ENCODE measurements around the gene SUCLA2. TPM values are rescaled to one million over a fixed set of nuclear protein-coding genes. Genes with fewer than 3 reads are reported as not detected.
"Not testable (repeated sequence)": the region's sequence is repeated elsewhere in the genome, so short reads cannot be mapped to it uniquely, and the experiment has no call there.

The SUCLA2 gene
- total RNA-seq, 1 experiment from 2014 or later: 48.7 TPM

DNA sequence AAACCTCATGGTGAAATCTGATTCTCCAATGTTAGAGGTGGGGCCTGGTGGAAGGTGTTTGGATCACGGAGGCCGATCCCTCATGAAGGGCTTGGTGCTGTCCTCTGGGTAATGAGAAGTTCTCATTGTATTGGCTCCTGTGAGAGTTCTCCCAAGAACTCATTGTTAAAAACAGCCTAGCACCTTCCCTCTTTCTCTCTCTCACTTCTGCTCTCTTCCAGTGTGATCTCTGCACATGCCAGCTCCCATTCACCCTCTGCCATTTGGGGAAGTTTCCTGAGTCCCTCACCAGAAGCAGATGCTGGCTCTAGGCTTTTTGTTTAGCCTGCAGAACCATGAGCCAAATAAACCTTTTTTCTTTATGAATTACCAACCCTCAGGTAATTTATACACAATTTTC, 3.1 kb upstream of the SUCLA2 start:
- no peak overlapping the region for H3K4me3 ChIP-seq
- H3K9me3 ChIP-seq: no peaks in the 10 kb centered on the region
- H3K36me3 ChIP-seq: peaks cover 3% of the 10 kb centered on the region; the same call in 1 of the 2 replicates
- DNase-seq: no peak
- H3K27me3 ChIP-seq: no peaks in the 10 kb centered on the region

DNA sequence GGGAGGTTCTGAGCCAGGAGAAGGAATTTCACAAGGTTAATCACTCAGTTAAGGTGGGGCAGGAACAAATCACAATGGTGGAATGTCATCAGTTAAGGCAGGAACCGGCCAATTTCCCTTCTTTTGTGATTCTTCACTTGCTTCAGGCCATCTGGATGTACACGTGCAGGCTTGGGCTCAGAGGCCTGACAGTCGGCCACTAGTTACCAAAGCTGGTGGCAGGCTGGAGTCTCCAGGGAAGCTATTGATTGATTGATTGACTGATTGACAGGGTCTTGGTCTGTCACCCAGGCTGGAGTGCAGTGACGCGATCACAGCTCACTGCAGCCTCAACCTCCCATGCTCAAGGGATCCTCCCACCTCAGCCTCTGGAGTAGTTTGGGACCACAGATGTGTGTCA, 926 bp upstream of the SUCLA2 start:
- not testable (repeated sequence) for H3K4me3 ChIP-seq, DNase-seq, H3K9me3 ChIP-seq, H3K27me3 ChIP-seq
- peaks cover 12% of the 10 kb centered on the region for H3K36me3 ChIP-seq

DNA sequence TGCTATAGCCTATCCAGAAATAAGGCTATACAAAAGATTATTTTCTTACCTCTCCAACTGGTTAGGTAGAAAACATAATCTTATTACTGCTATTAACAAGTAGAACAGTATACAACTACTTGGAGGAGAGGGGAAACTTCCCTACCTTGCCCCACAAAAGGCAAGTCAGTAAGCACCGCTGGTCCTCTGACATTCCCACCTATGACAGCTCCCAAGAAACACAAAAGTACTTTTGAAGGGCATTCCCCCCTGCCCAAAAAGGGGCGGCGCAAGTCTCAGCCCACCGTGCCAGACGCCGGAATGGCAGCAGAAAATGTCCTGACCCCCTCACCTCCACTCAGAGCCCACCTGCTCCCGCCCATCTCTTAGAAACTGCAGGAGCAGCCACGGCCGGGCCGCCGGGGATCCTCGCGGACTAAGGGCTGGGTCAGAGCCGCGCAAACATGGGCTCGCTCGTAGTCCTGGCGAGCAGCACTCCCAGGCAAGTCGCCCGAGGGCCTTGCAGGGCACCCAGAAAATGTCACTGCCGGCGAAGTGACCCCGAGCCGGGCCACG, 437 bp downstream of the SUCLA2 start:
- Histone ChIP-seq H3K4me3 (peak overlapping the region; percentile 94), H3K36me3 (peaks cover 19% of the 10 kb centered on the region), H3K27me3 (no peaks in the 10 kb centered on the region), H3K9me3 (no peaks in the 10 kb centered on the region)
- peak; percentile 1 for DNase-seq

DNA sequence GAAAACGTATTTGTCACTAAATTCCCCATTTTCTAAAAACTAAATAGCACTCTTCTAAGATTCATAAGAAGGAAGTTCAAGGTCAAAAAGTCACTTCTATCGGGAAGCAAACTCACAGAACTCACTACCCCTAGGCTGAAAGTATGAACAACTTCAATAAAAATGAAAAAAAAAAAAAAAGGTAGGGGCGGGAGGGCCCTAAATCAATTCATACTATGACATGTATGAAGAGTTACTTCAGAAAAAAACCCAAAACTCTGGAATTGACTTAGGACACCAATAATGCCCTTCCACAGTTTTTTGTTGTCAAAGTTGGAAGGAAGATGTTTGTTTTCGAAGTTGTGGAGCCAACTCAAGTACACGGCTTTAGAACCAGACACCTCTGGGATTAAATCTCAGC, 1.1 kb downstream of the SUCLA2 start:
- peaks cover 24% of the 10 kb centered on the region for H3K36me3 ChIP-seq
- no peaks in the 10 kb centered on the region for H3K27me3 ChIP-seq
- H3K9me3 ChIP-seq: no peaks in the 10 kb centered on the region
- no peak for DNase-seq
- H3K4me3 ChIP-seq: peak overlapping the region; percentile 94

DNA sequence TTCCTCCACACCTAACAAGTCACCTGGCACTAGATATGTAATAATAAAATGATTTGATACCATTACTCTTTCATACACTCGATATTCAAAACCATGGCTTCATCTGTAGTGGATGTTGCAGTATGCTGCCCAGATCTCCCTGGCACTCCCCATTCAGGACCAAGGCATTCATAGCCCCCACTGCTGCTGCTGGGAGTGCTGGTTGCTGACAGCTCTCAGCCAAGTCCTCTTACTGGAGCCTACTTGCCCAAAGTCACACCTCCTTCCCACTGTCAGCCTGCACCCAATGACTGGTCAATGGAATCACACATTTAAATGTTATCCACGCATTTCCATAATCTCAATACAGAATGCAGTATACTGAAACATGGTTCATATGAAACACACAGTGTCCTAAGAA, 3.7 kb downstream of the SUCLA2 start:
- no peak for DNase-seq
- Histone ChIP-seq H3K4me3 (no peak overlapping the region), H3K36me3 (peaks cover 43% of the 10 kb centered on the region), H3K27me3 (no peaks in the 10 kb centered on the region), H3K9me3 (no peaks in the 10 kb centered on the region)

DNA sequence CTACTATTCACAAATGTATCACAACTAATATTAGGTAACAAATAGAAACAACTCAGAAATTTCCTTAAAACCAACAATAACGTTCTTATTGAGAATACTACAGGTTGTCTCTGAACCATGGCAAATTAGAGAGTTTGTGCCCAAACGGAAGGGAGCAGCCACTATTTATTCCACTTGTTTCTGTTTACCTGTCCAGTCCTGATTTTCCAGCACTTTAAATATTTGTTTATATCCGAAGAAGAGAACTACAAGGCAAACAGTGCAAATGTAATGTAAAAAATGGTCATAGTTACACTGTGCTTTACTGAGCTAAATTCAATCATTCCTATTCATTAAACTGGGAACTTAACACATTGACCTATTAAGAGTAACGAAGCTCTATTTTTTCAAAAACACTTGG, 9.2 kb downstream of the SUCLA2 start:
- DNase-seq: no peak
- H3K36me3 ChIP-seq: peaks cover 59% of the 10 kb centered on the region
- H3K9me3 ChIP-seq: no peaks in the 10 kb centered on the region
- H3K4me3 ChIP-seq: no peak overlapping the region
- H3K27me3 ChIP-seq: no peaks in the 10 kb centered on the region

DNA sequence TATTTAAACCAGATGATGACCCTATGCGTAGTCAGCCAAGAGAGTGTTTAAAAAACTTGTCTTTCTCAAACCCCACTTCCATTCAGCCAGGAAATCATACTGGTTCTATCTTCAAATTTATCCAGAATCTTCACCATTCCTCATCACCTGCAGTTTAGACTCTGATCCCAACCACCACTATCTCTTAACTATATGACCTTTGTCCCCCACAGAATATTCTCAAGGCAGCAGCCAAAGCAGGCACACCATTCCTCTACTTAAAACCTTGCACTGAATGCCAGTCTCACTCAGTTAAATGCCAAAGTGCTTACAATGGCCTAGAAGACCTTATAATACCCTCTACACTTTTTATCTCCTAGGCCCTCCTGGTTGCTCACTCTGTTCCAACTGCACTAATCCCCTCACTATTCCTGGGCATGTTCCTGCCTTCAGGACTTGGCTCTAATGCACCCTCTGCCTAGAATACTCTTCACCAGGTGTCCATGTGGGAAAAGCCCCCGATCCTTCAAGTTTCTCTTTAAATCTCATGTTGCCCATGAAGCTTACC, 10.1 kb downstream of the SUCLA2 start:
- Histone ChIP-seq H3K9me3 (no peaks in the 10 kb centered on the region), H3K4me3 (no peak overlapping the region)

DNA sequence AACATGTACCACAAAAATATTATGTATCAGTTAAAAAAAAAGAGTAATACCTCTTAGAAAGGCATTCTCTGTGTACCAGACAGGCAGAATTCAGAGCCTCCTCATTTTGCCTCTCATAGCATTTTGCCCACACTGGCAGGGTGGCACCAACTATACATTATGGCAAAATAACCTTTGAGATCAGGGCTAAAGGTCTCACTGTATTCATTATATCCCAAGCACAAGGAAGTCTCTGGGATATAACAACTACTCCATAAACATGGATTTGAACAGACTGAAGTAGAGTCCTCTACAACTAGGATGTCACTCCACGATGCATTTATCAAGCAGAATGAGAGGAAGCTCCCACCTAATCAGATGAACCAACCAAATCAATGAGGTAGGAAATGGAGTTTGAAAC, 10.6 kb downstream of the SUCLA2 start:
- Histone ChIP-seq H3K9me3 (no peaks in the 10 kb centered on the region), H3K27me3 (no peaks in the 10 kb centered on the region), H3K36me3 (peaks cover 63% of the 10 kb centered on the region), H3K4me3 (no peak overlapping the region)
- no peak for DNase-seq

More for the DNA sequence above, 10.1 kb downstream of the SUCLA2 start:
- no peaks in the 10 kb centered on the region for H3K27me3 ChIP-seq
- H3K36me3 ChIP-seq: peaks cover 60% of the 10 kb centered on the region
- no peak for DNase-seq

DNA sequence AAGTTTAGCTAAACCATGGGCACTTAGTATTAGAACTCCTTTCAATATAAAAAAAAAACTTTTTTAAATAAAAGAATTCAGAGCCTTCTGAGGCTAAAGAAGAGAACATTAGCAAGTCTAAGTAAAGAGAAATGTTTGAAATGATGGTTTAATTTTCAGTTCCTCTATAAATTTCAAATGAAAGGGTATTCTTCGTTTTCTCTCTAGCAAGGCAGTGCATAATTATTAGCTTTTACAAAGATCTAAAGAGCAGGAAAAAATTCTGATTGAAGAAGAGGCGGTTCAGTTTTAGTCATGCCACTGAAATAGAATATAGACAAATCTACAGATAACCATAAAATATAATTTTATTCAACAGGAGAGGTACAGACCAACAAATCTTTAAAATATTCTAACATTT, 18.0 kb downstream of the SUCLA2 start:
- Histone ChIP-seq H3K36me3 (peaks cover 27% of the 10 kb centered on the region), H3K9me3 (peaks cover 2% of the 10 kb centered on the region), H3K4me3 (no peak overlapping the region), H3K27me3 (no peaks in the 10 kb centered on the region)
- no peak for DNase-seq

DNA sequence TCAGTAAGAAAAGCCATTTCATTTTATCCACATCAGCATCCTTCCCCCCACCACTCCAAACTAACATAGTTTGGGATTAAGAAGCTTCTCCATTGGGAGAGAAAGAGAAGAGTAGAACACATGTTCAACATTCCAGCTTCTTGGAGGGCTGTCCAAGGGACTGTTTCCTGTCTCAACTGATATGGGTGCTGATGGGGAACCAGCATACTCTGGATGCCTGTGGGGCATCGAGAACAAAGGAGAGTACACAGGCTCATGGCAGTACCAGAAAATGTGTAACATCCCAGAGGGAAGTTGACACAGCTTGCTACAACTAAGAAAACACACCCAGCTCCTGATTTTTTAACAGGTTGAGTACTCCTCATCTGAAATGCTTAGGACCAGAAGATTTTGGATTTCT, 24.7 kb downstream of the SUCLA2 start:
- H3K27me3 ChIP-seq: no peaks in the 10 kb centered on the region
- DNase-seq: no peak
- H3K4me3 ChIP-seq: no peak overlapping the region
- peaks cover 8% of the 10 kb centered on the region for H3K9me3 ChIP-seq
- peaks cover 26% of the 10 kb centered on the region for H3K36me3 ChIP-seq

DNA sequence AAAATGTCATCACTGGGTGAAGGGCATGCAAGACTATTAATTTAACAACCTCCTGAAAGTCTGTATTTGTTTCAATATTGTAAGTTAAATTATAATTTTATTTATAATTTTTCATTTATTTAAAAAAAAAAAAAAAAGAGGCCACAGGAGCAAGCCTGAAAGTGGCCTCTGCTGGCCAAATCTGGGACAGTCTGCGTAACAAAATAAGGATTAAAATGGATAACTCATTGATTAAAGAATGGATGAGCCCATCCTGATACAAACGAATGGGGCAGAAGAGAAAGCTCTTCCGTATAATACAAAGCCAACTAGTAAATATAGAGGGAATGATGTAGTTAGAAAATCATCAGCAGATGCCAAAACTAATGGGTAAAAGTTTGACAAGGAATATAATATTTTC, 36.2 kb downstream of the SUCLA2 start:
- no peak overlapping the region for H3K4me3 ChIP-seq
- H3K9me3 ChIP-seq: peaks cover 7% of the 10 kb centered on the region
- DNase-seq: no peak
- H3K27me3 ChIP-seq: no peaks in the 10 kb centered on the region
- peaks cover 48% of the 10 kb centered on the region for H3K36me3 ChIP-seq

DNA sequence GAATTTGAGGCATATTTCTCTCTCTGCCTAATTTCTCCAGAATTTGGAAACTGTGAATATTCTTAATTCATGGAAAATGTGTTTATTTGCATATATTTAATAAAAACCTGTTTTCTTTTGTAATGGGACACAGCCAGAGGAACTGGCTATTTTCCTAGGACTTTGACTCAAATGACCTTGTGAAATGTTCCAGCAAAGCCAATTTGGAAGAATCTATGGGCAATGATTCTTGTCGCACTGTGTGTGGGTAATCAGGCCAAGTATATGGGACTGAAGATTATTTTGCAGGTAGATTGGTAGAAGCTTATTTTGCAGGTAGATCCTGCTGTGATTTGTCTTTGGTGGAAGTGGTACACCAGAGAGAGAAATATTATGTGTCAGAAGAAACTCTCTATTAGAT, 38.8 kb downstream of the SUCLA2 start:
- peaks cover 17% of the 10 kb centered on the region for H3K9me3 ChIP-seq
- no peak overlapping the region for H3K4me3 ChIP-seq
- H3K36me3 ChIP-seq: peaks cover 53% of the 10 kb centered on the region
- H3K27me3 ChIP-seq: no peaks in the 10 kb centered on the region
- DNase-seq: no peak

DNA sequence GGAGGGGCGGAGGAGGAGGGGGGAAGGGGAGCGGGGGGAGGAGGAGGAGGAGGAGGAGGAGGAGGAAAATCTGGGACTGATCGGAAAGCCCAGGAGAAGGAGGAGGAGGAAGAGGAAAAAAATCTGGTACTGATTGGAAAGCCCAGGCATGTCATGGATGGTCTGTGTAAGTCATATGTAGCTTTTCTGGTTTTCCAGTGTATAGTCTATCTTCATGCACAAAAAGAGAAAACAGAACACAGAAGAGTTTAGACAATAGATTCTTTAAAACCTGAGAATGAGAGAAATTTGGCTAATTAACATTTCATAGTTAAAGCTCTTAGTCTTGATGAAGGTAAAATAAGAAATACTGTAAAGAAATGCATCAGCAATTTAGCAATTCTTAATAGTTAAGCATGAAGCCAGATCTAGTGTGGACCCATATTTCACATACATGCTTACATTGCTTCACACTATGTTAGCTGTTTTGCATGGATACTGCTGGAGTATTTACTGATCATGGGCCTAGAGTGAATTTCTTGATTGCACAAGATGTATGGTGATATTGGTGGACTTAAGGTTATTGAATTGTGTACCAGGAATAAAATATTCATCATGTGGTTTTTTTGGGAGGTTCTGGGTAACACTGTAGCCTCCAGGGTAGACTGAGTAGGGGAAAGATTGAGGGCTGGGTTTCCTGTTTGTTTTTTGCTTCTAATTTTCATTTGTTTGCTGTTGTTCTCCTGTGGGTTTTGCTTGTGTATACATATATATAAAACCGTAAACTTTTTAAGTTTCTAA, 41.4 kb downstream of the SUCLA2 start:
- peaks cover 51% of the 10 kb centered on the region for H3K36me3 ChIP-seq
- DNase-seq: no peak

DNA sequence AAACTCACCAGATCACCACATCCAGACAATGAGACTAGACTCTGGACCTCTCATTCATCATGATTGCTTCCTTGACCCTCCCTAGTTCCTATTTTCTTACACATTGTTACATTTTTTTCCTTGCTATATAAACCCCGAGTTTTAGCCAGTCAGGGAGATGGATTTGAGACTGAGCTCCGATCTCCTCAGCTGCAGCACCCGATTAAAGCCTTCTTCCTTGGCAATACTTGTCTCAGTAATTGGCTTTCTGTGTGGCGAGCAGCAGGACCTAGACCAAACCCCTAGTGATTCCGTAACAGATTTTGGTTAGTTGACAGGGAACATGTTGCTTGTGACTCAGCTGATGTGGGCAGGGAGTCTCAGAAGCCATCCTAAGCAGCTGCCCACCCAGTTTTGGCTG, 44.0 kb downstream of the SUCLA2 start:
- Histone ChIP-seq H3K36me3 (peaks cover 47% of the 10 kb centered on the region), H3K9me3 (peaks cover 26% of the 10 kb centered on the region), H3K4me3 (no peak overlapping the region), H3K27me3 (no peaks in the 10 kb centered on the region)
- no peak for DNase-seq

More for the DNA sequence above, 41.4 kb downstream of the SUCLA2 start:
- Histone ChIP-seq H3K27me3 (no peaks in the 10 kb centered on the region), H3K9me3 (peaks cover 26% of the 10 kb centered on the region), H3K4me3 (no peak overlapping the region)

DNA sequence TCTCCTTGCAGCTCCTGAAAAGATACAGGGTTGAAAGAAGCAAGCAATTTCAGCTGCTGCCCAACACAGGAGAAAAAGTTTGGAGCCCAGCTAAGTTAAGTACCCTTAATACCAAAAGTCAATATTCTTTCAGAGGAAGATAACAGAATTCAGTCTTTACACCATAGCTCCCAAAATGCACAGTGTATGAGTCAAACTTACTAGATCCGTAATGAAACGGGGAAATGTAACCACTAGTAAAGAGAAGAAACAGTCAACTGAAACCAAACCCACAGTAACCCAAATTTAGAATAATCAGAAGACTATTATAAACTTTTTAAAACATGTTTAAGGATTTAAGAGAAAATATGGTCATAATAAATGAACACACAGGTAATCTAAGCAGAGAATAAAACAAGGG, 45.2 kb downstream of the SUCLA2 start:
- Histone ChIP-seq H3K9me3 (peaks cover 21% of the 10 kb centered on the region), H3K27me3 (no peaks in the 10 kb centered on the region), H3K36me3 (peaks cover 40% of the 10 kb centered on the region), H3K4me3 (no peak overlapping the region)
- no peak for DNase-seq

DNA sequence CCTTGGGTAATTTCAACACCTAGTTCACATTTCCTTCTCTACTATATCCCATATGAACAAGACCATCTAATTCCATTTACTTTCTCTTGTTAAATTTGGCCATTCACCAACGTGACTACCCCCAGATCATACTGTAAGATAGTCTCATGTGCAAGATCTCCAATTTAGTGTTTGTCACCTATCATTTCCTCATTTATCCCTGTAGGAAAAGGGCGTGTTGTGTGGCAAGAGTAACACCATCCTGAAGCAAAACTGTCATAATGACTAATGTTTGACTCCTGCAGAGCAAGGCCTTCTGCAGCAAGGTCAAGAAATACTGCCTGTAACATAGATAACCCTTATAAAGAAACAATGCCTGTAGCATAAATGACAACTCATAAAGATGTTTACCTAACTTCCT, 51.3 kb downstream of the SUCLA2 start:
- Histone ChIP-seq H3K4me3 (no peak overlapping the region), H3K36me3 (peaks cover 16% of the 10 kb centered on the region), H3K9me3 (no peaks in the 10 kb centered on the region), H3K27me3 (no peaks in the 10 kb centered on the region)
- no peak for DNase-seq

DNA sequence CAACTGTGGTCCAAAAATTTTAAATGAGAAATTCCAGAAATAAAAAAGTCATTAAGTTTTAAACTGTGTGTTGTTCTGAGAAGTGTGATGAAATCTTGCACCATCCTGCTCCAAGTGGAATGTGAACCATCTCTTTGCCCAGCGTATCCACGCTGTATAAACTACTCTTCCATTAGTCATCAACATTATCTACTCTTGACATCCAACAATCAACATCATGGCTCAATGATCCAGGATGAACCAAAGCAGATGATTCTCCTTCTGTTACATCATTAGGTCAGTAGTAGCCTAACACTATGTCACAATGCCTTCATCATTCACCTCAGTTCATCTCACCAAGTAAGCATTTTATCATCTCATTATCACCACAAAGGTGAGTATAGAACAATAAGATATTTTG, 55.3 kb downstream of the SUCLA2 start:
- H3K4me3 ChIP-seq: no peak overlapping the region
- H3K27me3 ChIP-seq: no peaks in the 10 kb centered on the region
- H3K9me3 ChIP-seq: no peaks in the 10 kb centered on the region
- DNase-seq: no peak
- peaks cover 2% of the 10 kb centered on the region; the same call in 1 of the 2 replicates for H3K36me3 ChIP-seq

DNA sequence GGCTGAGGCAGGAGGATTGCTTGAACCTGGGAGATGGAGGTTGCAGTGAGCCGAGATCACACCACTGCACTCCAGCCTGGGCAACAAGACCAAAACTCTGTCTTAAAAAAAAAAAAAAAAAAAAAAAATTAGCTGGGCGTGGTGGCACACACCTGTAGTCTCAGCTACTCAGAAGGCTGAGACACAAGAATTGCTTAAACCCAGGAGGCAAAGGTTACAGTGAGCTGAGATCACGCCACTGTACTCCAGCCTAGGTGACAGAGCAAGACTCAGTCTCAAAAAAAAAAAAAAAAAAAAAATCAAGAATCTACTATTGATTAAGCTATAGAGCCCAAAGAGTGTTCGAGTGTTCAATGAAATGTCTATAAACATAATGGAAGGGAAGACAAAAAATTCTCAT, 55.9 kb downstream of the SUCLA2 start:
- H3K4me3 ChIP-seq, H3K9me3 ChIP-seq, DNase-seq, H3K36me3 ChIP-seq, H3K27me3 ChIP-seq: not testable (repeated sequence)
